ENCODE data around the gene ZNF607.

ZNF607 gene

GRCh38 chr19:37716140-37716539 is 3.4 kb downstream of the ZNF607 start:
- no peak for TF ChIP-seq GLIS3 (CRISPR knock-in tag; IDR thresholded peaks at IDR 0.05)
- no peak for TF ChIP-seq ZFP3 (CRISPR knock-in tag; IDR thresholded peaks at IDR 0.05)
- TF ChIP-seq TOX (CRISPR knock-in tag; IDR thresholded peaks at IDR 0.05; ENCODE audit: borderline replicate concordance), result no peak
- no peak for TF ChIP-seq ZC3H10 (CRISPR knock-in tag; IDR thresholded peaks at IDR 0.05)
- TF ChIP-seq ZNF565 (CRISPR knock-in tag; conservative IDR thresholded peaks at IDR 0.05; ENCODE audit: low read depth), result no peak
- no peak for TF ChIP-seq ZNF8 (CRISPR knock-in tag; IDR thresholded peaks at IDR 0.05)
- no peak for TF ChIP-seq PPARA (CRISPR knock-in tag; IDR thresholded peaks at IDR 0.05; ENCODE audit: borderline replicate concordance)
- ATAC-seq, result no peak

GRCh38 chr19:37706052-37706605 is 13.4 kb downstream of the ZNF607 start:
- no peak for ATAC-seq

GRCh38 chr19:37699057-37699456 is 20.5 kb downstream of the ZNF607 start:
- no peak for ATAC-seq
- TF ChIP-seq ZNF565 (CRISPR knock-in tag; conservative IDR thresholded peaks at IDR 0.05; ENCODE audit: low read depth) (no peak), ZNF8 (CRISPR knock-in tag; IDR thresholded peaks at IDR 0.05) (no peak), ZFP30 (CRISPR knock-in tag; IDR thresholded peaks at IDR 0.05) (no peak), CSRNP3 (CRISPR knock-in tag; IDR thresholded peaks at IDR 0.05) (no peak), ESRRG (CRISPR knock-in tag; IDR thresholded peaks at IDR 0.05) (no peak), ARNTL (CRISPR knock-in tag; IDR thresholded peaks at IDR 0.05; ENCODE audit: borderline replicate concordance, low read depth) (no peak), CSDC2 (CRISPR knock-in tag; IDR thresholded peaks at IDR 0.05) (no peak), TOX (CRISPR knock-in tag; IDR thresholded peaks at IDR 0.05; ENCODE audit: borderline replicate concordance) (no peak), SNAI2 (CRISPR knock-in tag; IDR thresholded peaks at IDR 0.05) (no peak)

More at GRCh38 chr19:37706052-37706605, 13.4 kb downstream of the ZNF607 start:
- TF ChIP-seq ISL1 (CRISPR knock-in tag; IDR thresholded peaks at IDR 0.05), result no peak
- no peak for TF ChIP-seq SNAI2 (CRISPR knock-in tag; IDR thresholded peaks at IDR 0.05)
- TF ChIP-seq BACH2 (CRISPR knock-in tag; IDR thresholded peaks at IDR 0.05; ENCODE audit: borderline replicate concordance), result no peak
- TF ChIP-seq ZC3H10 (CRISPR knock-in tag; IDR thresholded peaks at IDR 0.05), result no peak
- TF ChIP-seq OSR1 (CRISPR knock-in tag; IDR thresholded peaks at IDR 0.05), result no peak
- no peak for TF ChIP-seq ZNF70 (CRISPR knock-in tag; IDR thresholded peaks at IDR 0.05)

GRCh38 chr19:37698216-37698615 is 21.3 kb downstream of the ZNF607 start:
- TF ChIP-seq ZFP3 (CRISPR knock-in tag; IDR thresholded peaks at IDR 0.05), result no peak
- no peak for TF ChIP-seq ZNF565 (CRISPR knock-in tag; conservative IDR thresholded peaks at IDR 0.05; ENCODE audit: low read depth)
- TF ChIP-seq ZFP30 (CRISPR knock-in tag; IDR thresholded peaks at IDR 0.05), result no peak
- TF ChIP-seq TSHZ2 (CRISPR knock-in tag; IDR thresholded peaks at IDR 0.05), result no peak
- TF ChIP-seq ZNF8 (CRISPR knock-in tag; IDR thresholded peaks at IDR 0.05), result no peak
- TF ChIP-seq ZNF70 (CRISPR knock-in tag; IDR thresholded peaks at IDR 0.05), result no peak
- TF ChIP-seq POU6F1 (CRISPR knock-in tag; IDR thresholded peaks at IDR 0.05; ENCODE audit: borderline replicate concordance, low read depth), result no peak
- TF ChIP-seq ZC3H10 (CRISPR knock-in tag; IDR thresholded peaks at IDR 0.05), result no peak
- no peak for TF ChIP-seq GLIS3 (CRISPR knock-in tag; IDR thresholded peaks at IDR 0.05)
- TF ChIP-seq ESRRG (CRISPR knock-in tag; IDR thresholded peaks at IDR 0.05), result no peak
- no peak for ATAC-seq

GRCh38 chr19:37695144-37695899 is 24.2 kb downstream of the ZNF607 start:
- no peak for ATAC-seq
- no peak for TF ChIP-seq PATZ1 (CRISPR knock-in tag; IDR thresholded peaks at IDR 0.05; ENCODE audit: borderline replicate concordance)
- no peak for TF ChIP-seq OSR1 (CRISPR knock-in tag; IDR thresholded peaks at IDR 0.05)
- TF ChIP-seq PPARA (CRISPR knock-in tag; IDR thresholded peaks at IDR 0.05; ENCODE audit: borderline replicate concordance), result no peak
- no peak for TF ChIP-seq CREB5 (CRISPR knock-in tag; IDR thresholded peaks at IDR 0.05; ENCODE audit: low read depth)
- TF ChIP-seq TOX (CRISPR knock-in tag; IDR thresholded peaks at IDR 0.05; ENCODE audit: borderline replicate concordance), result no peak
- TF ChIP-seq ZFP30 (CRISPR knock-in tag; IDR thresholded peaks at IDR 0.05), result no peak
- TF ChIP-seq POU6F1 (CRISPR knock-in tag; IDR thresholded peaks at IDR 0.05; ENCODE audit: borderline replicate concordance, low read depth), result no peak
- no peak for TF ChIP-seq ZFP3 (CRISPR knock-in tag; IDR thresholded peaks at IDR 0.05)
- no peak for TF ChIP-seq RARB (CRISPR knock-in tag; IDR thresholded peaks at IDR 0.05)

Data from SK-N-SH treated with all-trans-retinoic acid at 6 μM for 48 hours (cell line).